ENCODE measurements around the gene AATK. TPM values are rescaled to one million over a fixed set of nuclear protein-coding genes. Genes with fewer than 3 reads are reported as not detected.

The AATK gene
- total and polyA plus RNA-seq, 4 experiments from 2014 or later = 0.09 to 2.1 (median 0.77) TPM

DNA sequence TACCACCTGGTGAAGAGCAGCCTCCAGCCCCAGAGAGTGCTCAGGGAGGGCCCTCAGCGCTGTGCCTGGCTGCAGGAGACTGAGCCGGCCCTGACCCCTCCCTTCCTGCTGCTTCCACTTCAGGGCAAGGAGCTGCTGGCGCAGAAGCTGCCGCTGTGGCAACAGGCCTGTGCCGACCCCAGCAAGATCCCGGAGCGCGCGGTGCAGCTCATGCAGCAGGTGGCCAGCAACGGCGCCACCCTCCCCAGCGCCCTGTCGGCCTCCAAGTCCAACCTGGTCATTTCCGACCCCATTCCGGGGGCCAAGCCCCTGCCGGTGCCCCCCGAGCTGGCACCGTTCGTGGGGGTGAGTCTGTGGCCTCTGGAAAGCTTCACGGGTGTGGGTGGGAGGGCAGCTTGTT, 62.6 kb downstream of the AATK start:
- Histone ChIP-seq H3K27me3 (ENCODE audit: insufficient read depth, low read length) (no peaks in the 10 kb centered on the region), H3K4me3 (ENCODE audit: low read length in 2 of 2) (no peak overlapping the region), H3K27ac (ENCODE audit: low read depth, low read length) (no peak overlapping the region), H3K4me1 (ENCODE audit: insufficient read depth, low read length) (peaks cover 13% of the 10 kb centered on the region), H3K9me3 (ENCODE audit: control insufficient read depth in 1 of 2, low read length in 2 of 2) (no peaks in the 10 kb centered on the region), H3K36me3 (ENCODE audit: insufficient read depth, low read length) (no peaks in the 10 kb centered on the region)
- Mint-ChIP-seq H3K27me3 (no peaks in the 10 kb centered on the region), H3K27ac (no peak overlapping the region), H3K36me3 (no peaks in the 10 kb centered on the region), H3K4me3 (no peak overlapping the region), H3K4me1 (peaks cover 0 to 7% (median 2%) of the 10 kb centered on the region in 4 donors), H3K9me3 (peaks cover 0 to 1% (median 0%) of the 10 kb centered on the region in 8 donors)
- intact Hi-C loops (cut with micrococcal nuclease) = no loop called here
- ChIA-PET POLR2A (ENCODE audit: partially characterized antibody) (interaction anchor here (2.0 kb wide), 1 partner anchor 80 kb away, joined by 9 read pairs; no protein-coding TSS in a partner anchor), CTCF (ENCODE audit: partially characterized antibody) (interaction anchor here (1.3 to 2.1 kb wide), 6 partner anchors 44 to 677 kb away, joined by 3 to 15 read pairs (median 4); no protein-coding TSS in a partner anchor)
- no peak for DNase-seq

- H3K4me1 Mint-ChIP-seq = peaks cover 0 to 8% (median 3%) of the 10 kb centered on the region in 4 donors
- Histone ChIP-seq H3K9me3 (ENCODE audit: control insufficient read depth in 1 of 2, low read length in 2 of 2) (no peaks in the 10 kb centered on the region), H3K4me1 (ENCODE audit: insufficient read depth, low read length) (peaks cover 18% of the 10 kb centered on the region), H3K27me3 (ENCODE audit: insufficient read depth, low read length) (no peaks in the 10 kb centered on the region), H3K27ac (ENCODE audit: low read depth, low read length) (no peak overlapping the region), H3K4me3 (ENCODE audit: low read length in 2 of 2) (no peak overlapping the region), H3K36me3 (ENCODE audit: insufficient read depth, low read length) (no peaks in the 10 kb centered on the region)
- CTCF ChIA-PET (ENCODE audit: partially characterized antibody) = interaction anchor here (1.1 to 2.1 kb wide), 11 partner anchors 9 to 676 kb away, joined by 3 to 15 read pairs (median 4); no protein-coding TSS in a partner anchor
- H3K4me3 Mint-ChIP-seq = no peak overlapping the region
- no peak overlapping the region for H3K27ac Mint-ChIP-seq
- no peaks in the 10 kb centered on the region for H3K27me3 Mint-ChIP-seq
- peaks cover 0 to 1% (median 0%) of the 10 kb centered on the region in 8 donors for H3K9me3 Mint-ChIP-seq
- POLR2A ChIA-PET (ENCODE audit: partially characterized antibody) = interaction anchor here (2.0 kb wide), 1 partner anchor 79 kb away, joined by 9 read pairs; no protein-coding TSS in a partner anchor
- H3K36me3 Mint-ChIP-seq = no peaks in the 10 kb centered on the region
- DNase-seq = no peak
- intact Hi-C loops (cut with micrococcal nuclease) = no loop called here
Observed at GRCh38 chr17:81102869-81103268, 63.2 kb downstream of the AATK start.

DNA sequence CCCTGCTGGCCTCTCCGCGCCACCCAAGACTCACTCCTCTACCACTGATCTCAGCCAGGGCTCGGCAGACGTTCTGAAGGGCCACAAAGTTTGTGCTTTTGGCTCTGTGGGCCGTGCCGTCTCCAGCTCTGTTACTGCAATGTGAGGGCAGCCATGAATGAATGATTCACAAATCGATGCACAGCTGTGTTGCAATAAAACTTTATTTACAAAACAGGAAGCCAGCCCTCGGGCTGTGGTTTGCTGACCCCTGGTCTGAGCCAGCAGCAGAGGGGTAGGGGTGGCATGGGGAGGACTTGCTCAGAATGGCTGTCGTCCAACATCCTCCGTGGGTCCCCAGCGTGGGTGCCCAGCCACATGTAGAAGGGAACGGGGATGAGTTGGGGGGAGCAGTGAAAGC, 63.7 kb downstream of the AATK start:
- H3K27me3 Mint-ChIP-seq = no peaks in the 10 kb centered on the region
- Histone ChIP-seq H3K27me3 (ENCODE audit: insufficient read depth, low read length) (no peaks in the 10 kb centered on the region), H3K4me1 (ENCODE audit: insufficient read depth, low read length) (peaks cover 23% of the 10 kb centered on the region), H3K9me3 (ENCODE audit: control insufficient read depth in 1 of 2, low read length in 2 of 2) (no peaks in the 10 kb centered on the region), H3K4me3 (ENCODE audit: low read length in 2 of 2) (no peak overlapping the region), H3K27ac (ENCODE audit: low read depth, low read length) (no peak overlapping the region), H3K36me3 (ENCODE audit: insufficient read depth, low read length) (no peaks in the 10 kb centered on the region)
- H3K27ac Mint-ChIP-seq = peak overlapping the region in 1 of 7 donors; percentile 60
- no peak for DNase-seq
- peaks cover 0 to 1% (median 0%) of the 10 kb centered on the region in 8 donors for H3K9me3 Mint-ChIP-seq
- no peaks in the 10 kb centered on the region for H3K36me3 Mint-ChIP-seq
- H3K4me3 Mint-ChIP-seq = no peak overlapping the region
- CTCF ChIA-PET (ENCODE audit: partially characterized antibody) = interaction anchor here (1.1 to 2.1 kb wide), 10 partner anchors 8 to 676 kb away, joined by 3 to 15 read pairs (median 5); no protein-coding TSS in a partner anchor
- intact Hi-C loops (cut with micrococcal nuclease) = no loop called here
- peaks cover 0 to 13% (median 6%) of the 10 kb centered on the region in 4 donors for H3K4me1 Mint-ChIP-seq
- POLR2A ChIA-PET (ENCODE audit: partially characterized antibody) = interaction anchor here (1.0 to 2.0 kb wide), 2 partner anchors 79 to 81 kb away, joined by 3 to 9 read pairs; no protein-coding TSS in a partner anchor

- Histone ChIP-seq H3K4me1 (ENCODE audit: insufficient read depth, low read length) (peaks cover 29% of the 10 kb centered on the region), H3K27ac (ENCODE audit: low read depth, low read length) (no peak overlapping the region), H3K4me3 (ENCODE audit: low read length in 2 of 2) (no peak overlapping the region), H3K27me3 (ENCODE audit: insufficient read depth, low read length) (no peaks in the 10 kb centered on the region), H3K9me3 (ENCODE audit: control insufficient read depth in 1 of 2, low read length in 2 of 2) (no peaks in the 10 kb centered on the region), H3K36me3 (ENCODE audit: insufficient read depth, low read length) (no peaks in the 10 kb centered on the region)
- H3K27ac Mint-ChIP-seq = peak overlapping the region in 3 of 7 donors; percentile 47 to 72 (median 56)
- POLR2A ChIA-PET (ENCODE audit: partially characterized antibody) = interaction anchor here (0.6 to 2.0 kb wide), 3 partner anchors 66 to 80 kb away, joined by 3 to 9 read pairs (median 4); no protein-coding TSS in a partner anchor
- no peaks in the 10 kb centered on the region for H3K36me3 Mint-ChIP-seq
- no peak overlapping the region for H3K4me3 Mint-ChIP-seq
- H3K4me1 Mint-ChIP-seq = peaks cover 0 to 16% (median 9%) of the 10 kb centered on the region in 4 donors
- CTCF ChIA-PET (ENCODE audit: partially characterized antibody) = interaction anchor here (0.6 to 2.1 kb wide), 12 partner anchors 8 to 675 kb away, joined by 3 to 15 read pairs (median 4); no protein-coding TSS in a partner anchor
- intact Hi-C loops (cut with micrococcal nuclease) = loop anchor here (1.0 to 2.0 kb wide), 3 partner anchors 78 to 139 kb away; no protein-coding TSS in a partner anchor
- peaks cover 0 to 1% (median 0%) of the 10 kb centered on the region in 8 donors for H3K9me3 Mint-ChIP-seq
- DNase-seq = peak; percentile 81 to 91 (median 88)
- no peaks in the 10 kb centered on the region for H3K27me3 Mint-ChIP-seq
Observed at GRCh38 chr17:81101614-81102306, 64.3 kb downstream of the AATK start.

- Mint-ChIP-seq H3K4me3 (no peak overlapping the region), H3K27ac (no peak overlapping the region), H3K4me1 (peaks cover 2 to 27% (median 18%) of the 10 kb centered on the region in 4 donors), H3K27me3 (no peaks in the 10 kb centered on the region), H3K9me3 (peaks cover 0 to 1% (median 0%) of the 10 kb centered on the region in 8 donors), H3K36me3 (no peaks in the 10 kb centered on the region)
- POLR2A ChIA-PET (ENCODE audit: partially characterized antibody) = no interaction called here
- intact Hi-C loops (cut with micrococcal nuclease) = loop anchor here (1.0 to 2.0 kb wide), 3 partner anchors 77 to 140 kb away; no protein-coding TSS in a partner anchor
- Histone ChIP-seq H3K9me3 (ENCODE audit: control insufficient read depth in 1 of 2, low read length in 2 of 2) (no peaks in the 10 kb centered on the region), H3K4me1 (ENCODE audit: insufficient read depth, low read length) (peaks cover 40% of the 10 kb centered on the region), H3K36me3 (ENCODE audit: insufficient read depth, low read length) (no peaks in the 10 kb centered on the region), H3K4me3 (ENCODE audit: low read length in 2 of 2) (no peak overlapping the region), H3K27me3 (ENCODE audit: insufficient read depth, low read length) (no peaks in the 10 kb centered on the region), H3K27ac (ENCODE audit: low read depth, low read length) (no peak overlapping the region)
- DNase-seq = no peak
- CTCF ChIA-PET (ENCODE audit: partially characterized antibody) = no interaction called here
Observed at GRCh38 chr17:81100668-81101067, 65.4 kb downstream of the AATK start.

- Histone ChIP-seq H3K27me3 (ENCODE audit: insufficient read depth, low read length) (no peaks in the 10 kb centered on the region), H3K4me1 (ENCODE audit: insufficient read depth, low read length) (peaks cover 48% of the 10 kb centered on the region), H3K36me3 (ENCODE audit: insufficient read depth, low read length) (no peaks in the 10 kb centered on the region), H3K27ac (ENCODE audit: low read depth, low read length) (no peak overlapping the region), H3K4me3 (ENCODE audit: low read length in 2 of 2) (no peak overlapping the region), H3K9me3 (ENCODE audit: control insufficient read depth in 1 of 2, low read length in 2 of 2) (no peaks in the 10 kb centered on the region)
- Mint-ChIP-seq H3K9me3 (peaks cover 0 to 1% (median 0%) of the 10 kb centered on the region in 8 donors), H3K27ac (peak overlapping the region in 1 of 7 donors; percentile 72), H3K4me3 (no peak overlapping the region), H3K4me1 (peaks cover 7 to 35% (median 22%) of the 10 kb centered on the region in 4 donors), H3K36me3 (no peaks in the 10 kb centered on the region), H3K27me3 (no peaks in the 10 kb centered on the region)
- CTCF ChIA-PET (ENCODE audit: partially characterized antibody) = interaction anchor here (1.0 kb wide), 1 partner anchor 110 kb away, joined by 3 read pairs; no protein-coding TSS in a partner anchor
- intact Hi-C loops (cut with micrococcal nuclease) = loop anchor here (2.0 to 10.0 kb wide), 2 partner anchors 141 to 825 kb away; partner anchors contain the start of gene MAFG
- no peak for DNase-seq
- POLR2A ChIA-PET (ENCODE audit: partially characterized antibody) = no interaction called here
Observed at GRCh38 chr17:81099888-81100287, 66.1 kb downstream of the AATK start.

DNA sequence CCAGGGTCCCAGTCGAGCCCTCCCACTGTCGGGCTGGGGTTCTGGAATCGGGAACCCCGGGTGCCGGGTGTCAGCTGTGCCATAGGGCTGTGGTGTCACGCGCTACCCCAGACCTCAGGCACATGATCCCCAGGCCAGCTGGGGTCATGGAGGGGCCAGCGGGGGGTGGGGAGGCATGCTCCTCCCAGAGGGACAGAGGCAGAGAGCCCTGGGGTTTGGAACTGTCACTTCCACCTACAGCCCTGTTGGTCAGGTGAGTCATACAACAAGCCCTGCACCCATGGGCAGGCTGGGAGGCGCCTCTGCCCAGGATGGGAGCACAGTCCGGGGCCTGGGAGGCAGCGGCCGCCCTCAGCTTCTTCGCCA, 68.1 kb downstream of the AATK start:
- DNase-seq = no peak
- no peak overlapping the region for H3K4me3 Mint-ChIP-seq
- peaks cover 20 to 50% (median 36%) of the 10 kb centered on the region in 4 donors for H3K4me1 Mint-ChIP-seq
- Histone ChIP-seq H3K9me3 (ENCODE audit: control insufficient read depth in 1 of 2, low read length in 2 of 2) (no peaks in the 10 kb centered on the region), H3K27ac (ENCODE audit: low read depth, low read length) (no peak overlapping the region), H3K36me3 (ENCODE audit: insufficient read depth, low read length) (no peaks in the 10 kb centered on the region), H3K4me1 (ENCODE audit: insufficient read depth, low read length) (peaks cover 60% of the 10 kb centered on the region), H3K4me3 (ENCODE audit: low read length in 2 of 2) (no peak overlapping the region), H3K27me3 (ENCODE audit: insufficient read depth, low read length) (no peaks in the 10 kb centered on the region)
- no peaks in the 10 kb centered on the region for H3K27me3 Mint-ChIP-seq
- CTCF ChIA-PET (ENCODE audit: partially characterized antibody) = interaction anchor here (0.8 to 4.7 kb wide), 5 partner anchors 10 to 671 kb away, joined by 3 to 28 read pairs (median 3); no protein-coding TSS in a partner anchor
- peak overlapping the region in 1 of 7 donors; percentile 53 for H3K27ac Mint-ChIP-seq
- peaks cover 0 to 1% (median 0%) of the 10 kb centered on the region in 8 donors for H3K9me3 Mint-ChIP-seq
- H3K36me3 Mint-ChIP-seq = no peaks in the 10 kb centered on the region
- intact Hi-C loops (cut with micrococcal nuclease) = loop anchor here (10.0 kb wide), 1 partner anchor 827 kb away; the partner anchor contains the start of gene MAFG
- POLR2A ChIA-PET (ENCODE audit: partially characterized antibody) = interaction anchor here (0.6 to 1.2 kb wide), 2 partner anchors 9 to 10 kb away, joined by 3 to 6 read pairs; no protein-coding TSS in a partner anchor
